ENCODE results near the gene CDK6. TPM values are rescaled to one million over a fixed set of nuclear protein-coding genes. Genes with fewer than 3 reads are reported as not detected.
"Not testable (repeated sequence)": the region's sequence is repeated elsewhere in the genome, so short reads cannot be mapped to it uniquely, and the experiment has no call there.

Gene CDK6
- total RNA-seq, 4 donors from 2014 or later = 19.7 to 51.1 (median 33.8) TPM

DNA sequence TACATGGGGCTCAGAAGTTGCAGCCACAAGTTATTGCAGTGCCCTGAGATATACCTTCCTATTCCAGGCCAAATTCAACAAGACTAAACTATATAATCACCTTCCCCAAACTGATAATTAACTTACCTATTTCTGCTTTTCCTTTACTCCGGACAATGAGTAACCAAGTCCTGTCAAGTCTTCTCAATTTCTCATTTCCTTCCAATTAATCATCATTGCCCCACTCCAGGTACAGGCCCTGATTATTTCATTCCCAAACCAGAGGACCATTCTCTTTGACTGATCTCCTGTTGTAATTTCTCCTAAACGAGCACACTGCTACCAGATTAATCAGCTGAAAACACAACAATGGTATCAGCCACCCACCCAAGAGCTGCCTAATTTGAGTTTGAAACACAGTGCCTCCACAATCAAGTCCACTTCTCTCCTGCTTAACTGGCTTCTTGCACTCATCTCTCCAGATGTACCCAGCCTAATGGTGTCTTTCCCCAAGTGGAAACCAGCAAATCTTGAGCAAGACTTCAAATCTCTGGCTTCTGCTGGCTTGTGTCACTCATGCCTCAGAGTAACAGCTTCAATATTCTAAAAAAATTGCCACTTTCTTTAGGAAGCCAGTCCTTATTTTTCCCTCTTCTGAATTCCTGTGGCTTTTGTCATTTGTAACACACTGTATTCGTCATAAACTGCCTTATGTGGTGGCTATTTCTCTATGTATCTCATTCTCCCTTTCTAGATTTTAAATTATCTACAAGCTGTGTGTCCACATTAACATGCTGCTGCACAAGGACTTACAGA, 89.1 kb downstream of the CDK6 start:
- Histone ChIP-seq H3K4me3 (no peak overlapping the region), H3K9me3 (no peaks in the 10 kb centered on the region), H3K27ac (no peak overlapping the region), H3K27me3 (no peaks in the 10 kb centered on the region), H3K36me3 (no peaks in the 10 kb centered on the region), H3K4me1 (peaks cover 0 to 10% (median 2%) of the 10 kb centered on the region in 3 donors)
- WGBS, 2 donors (ENCODE audit: low coverage in 1 of 2) = 80 to 82% methylated on average over 3 of the region's 3 CpGs
- TF ChIP-seq POLR2A (IDR thresholded peaks at IDR 0.05) (no peak), POLR2AphosphoS5 (IDR thresholded peaks at IDR 0.05) (no peak), EP300 (IDR thresholded peaks at IDR 0.05) (no peak)
- TF ChIP-seq, protein P1, sequence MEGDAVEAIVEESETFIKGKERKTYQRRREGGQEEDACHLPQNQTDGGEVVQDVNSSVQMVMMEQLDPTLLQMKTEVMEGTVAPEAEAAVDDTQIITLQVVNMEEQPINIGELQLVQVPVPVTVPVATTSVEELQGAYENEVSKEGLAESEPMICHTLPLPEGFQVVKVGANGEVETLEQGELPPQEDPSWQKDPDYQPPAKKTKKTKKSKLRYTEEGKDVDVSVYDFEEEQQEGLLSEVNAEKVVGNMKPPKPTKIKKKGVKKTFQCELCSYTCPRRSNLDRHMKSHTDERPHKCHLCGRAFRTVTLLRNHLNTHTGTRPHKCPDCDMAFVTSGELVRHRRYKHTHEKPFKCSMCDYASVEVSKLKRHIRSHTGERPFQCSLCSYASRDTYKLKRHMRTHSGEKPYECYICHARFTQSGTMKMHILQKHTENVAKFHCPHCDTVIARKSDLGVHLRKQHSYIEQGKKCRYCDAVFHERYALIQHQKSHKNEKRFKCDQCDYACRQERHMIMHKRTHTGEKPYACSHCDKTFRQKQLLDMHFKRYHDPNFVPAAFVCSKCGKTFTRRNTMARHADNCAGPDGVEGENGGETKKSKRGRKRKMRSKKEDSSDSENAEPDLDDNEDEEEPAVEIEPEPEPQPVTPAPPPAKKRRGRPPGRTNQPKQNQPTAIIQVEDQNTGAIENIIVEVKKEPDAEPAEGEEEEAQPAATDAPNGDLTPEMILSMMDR (IDR thresholded peaks at IDR 0.05) = no peak
- no peak for ATAC-seq

DNA sequence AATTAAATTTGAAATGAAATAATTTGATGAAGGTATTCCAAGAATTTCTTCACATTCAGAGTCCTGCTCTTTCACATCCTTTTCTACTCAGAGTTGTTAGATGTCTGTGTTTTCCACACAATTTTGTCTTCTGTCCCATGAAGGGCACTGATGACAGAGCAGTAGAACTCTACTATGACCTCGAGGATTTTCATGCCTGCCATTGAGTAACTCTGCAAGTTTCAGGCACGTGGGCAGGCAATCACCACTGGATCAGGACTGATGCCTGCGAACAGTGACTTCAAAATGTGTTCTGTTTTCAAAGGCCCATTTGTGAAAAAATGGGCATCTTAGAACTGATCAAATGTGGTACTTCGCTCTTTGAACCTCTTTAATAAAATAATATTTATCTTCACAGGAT, 91.1 kb downstream of the CDK6 start:
- Histone ChIP-seq H3K9me3 (no peaks in the 10 kb centered on the region), H3K4me1 (peaks cover 0 to 26% (median 3%) of the 10 kb centered on the region in 3 donors), H3K27ac (no peak overlapping the region), H3K27me3 (no peaks in the 10 kb centered on the region), H3K4me3 (no peak overlapping the region), H3K36me3 (no peaks in the 10 kb centered on the region)
- TF ChIP-seq EP300 (IDR thresholded peaks at IDR 0.05) (no peak), POLR2AphosphoS5 (IDR thresholded peaks at IDR 0.05) (no peak), POLR2A (IDR thresholded peaks at IDR 0.05) (no peak)
- TF ChIP-seq, protein P1 (IDR thresholded peaks at IDR 0.05) = no peak
- no peak for ATAC-seq
- 92% methylated on average over 4 of the region's 4 CpGs for WGBS, 2 donors (ENCODE audit: low coverage in 1 of 2)

DNA sequence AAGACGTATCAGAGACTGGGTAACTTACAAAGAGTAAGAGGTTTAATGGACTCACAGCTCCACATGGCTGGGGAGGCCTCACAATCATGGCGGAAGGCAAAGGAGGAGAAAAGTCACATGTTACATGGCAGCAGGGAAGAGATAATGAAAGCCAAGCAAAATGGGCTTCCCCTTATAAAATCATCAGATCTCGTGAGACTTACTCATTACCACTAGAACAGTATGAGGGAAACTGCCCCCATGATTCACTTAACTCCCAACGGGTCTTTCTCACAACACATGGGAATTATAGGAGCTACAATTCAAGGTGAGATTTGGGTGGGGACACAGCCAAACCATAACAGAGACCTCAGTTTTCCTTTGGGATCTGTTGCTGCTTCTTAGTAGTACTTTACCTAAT, 92.2 kb downstream of the CDK6 start:
- ATAC-seq = not testable (repeated sequence)
- 100% methylated on average over 2 to 4 of the region's 4 CpGs for WGBS, 2 donors (ENCODE audit: low coverage in 1 of 2)

DNA sequence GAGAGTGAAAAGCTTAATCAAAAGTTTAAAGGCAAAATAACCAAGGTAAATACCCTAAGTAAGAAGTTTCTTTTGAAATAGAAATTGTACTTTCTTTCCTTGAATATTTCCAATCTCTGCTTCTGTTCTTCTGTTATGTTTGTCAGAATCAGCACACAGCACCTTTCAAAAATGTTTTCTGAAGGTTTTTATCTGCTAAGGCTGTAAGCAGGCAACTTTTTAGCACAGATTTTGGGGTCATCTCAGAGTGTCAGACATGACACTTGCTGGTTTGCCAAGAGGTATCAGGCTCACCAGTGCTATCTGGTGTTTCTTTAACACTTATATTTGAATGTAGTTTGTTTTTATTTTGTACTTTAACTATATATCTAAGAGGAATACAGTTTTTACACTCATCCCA, 94.2 kb downstream of the CDK6 start:
- no peaks in the 10 kb centered on the region for H3K9me3 ChIP-seq

More for the DNA sequence above, 92.2 kb downstream of the CDK6 start:
- not testable (repeated sequence) for H3K9me3 ChIP-seq, H3K27me3 ChIP-seq, H3K4me3 ChIP-seq, H3K36me3 ChIP-seq, H3K27ac ChIP-seq
- peaks cover 0 to 22% (median 3%) of the 10 kb centered on the region in 3 donors for H3K4me1 ChIP-seq

DNA sequence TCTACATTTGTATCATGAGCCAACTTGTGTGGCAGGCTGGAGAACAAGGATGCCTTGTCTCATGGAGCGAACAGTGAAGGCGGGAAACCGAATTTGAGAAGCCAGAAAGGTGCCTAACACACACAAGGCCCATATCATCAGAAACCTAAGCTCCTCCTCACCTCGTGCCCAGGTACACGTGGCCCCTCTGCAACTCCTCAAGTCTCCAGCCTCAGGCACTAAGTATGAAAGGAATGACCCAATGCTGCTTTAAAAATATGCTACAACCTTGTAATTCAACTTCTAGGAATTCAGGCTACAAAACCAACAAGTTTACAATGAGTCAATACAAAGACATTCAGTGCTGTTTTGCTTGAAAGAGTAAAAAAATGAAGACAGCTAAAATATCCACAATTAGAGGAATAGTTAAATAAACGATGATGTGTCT, 95.7 kb downstream of the CDK6 start:
- 53 to 72% methylated on average over 1 to 5 of the region's 6 CpGs for WGBS, 2 donors (ENCODE audit: low coverage in 1 of 2)
- TF ChIP-seq POLR2A (IDR thresholded peaks at IDR 0.05) (no peak), EP300 (IDR thresholded peaks at IDR 0.05) (no peak), POLR2AphosphoS5 (IDR thresholded peaks at IDR 0.05) (no peak)
- TF ChIP-seq, protein P1 (IDR thresholded peaks at IDR 0.05) = no peak
- no peaks in the 10 kb centered on the region for H3K9me3 ChIP-seq
- no peaks in the 10 kb centered on the region for H3K36me3 ChIP-seq
- no peak overlapping the region for H3K27ac ChIP-seq
- H3K4me3 ChIP-seq = no peak overlapping the region
- no peaks in the 10 kb centered on the region for H3K27me3 ChIP-seq
- H3K4me1 ChIP-seq = peaks cover 0 to 22% (median 3%) of the 10 kb centered on the region in 3 donors
- no peak for ATAC-seq

More for the DNA sequence above, 94.2 kb downstream of the CDK6 start:
- Histone ChIP-seq H3K4me3 (no peak overlapping the region), H3K27me3 (no peaks in the 10 kb centered on the region), H3K4me1 (peaks cover 0 to 22% (median 3%) of the 10 kb centered on the region in 3 donors), H3K27ac (no peak overlapping the region), H3K36me3 (no peaks in the 10 kb centered on the region)
- no peak for ATAC-seq
- no peak for TF ChIP-seq POLR2A (IDR thresholded peaks at IDR 0.05)
- TF ChIP-seq POLR2AphosphoS5 (IDR thresholded peaks at IDR 0.05) = no peak
- no peak for TF ChIP-seq EP300 (IDR thresholded peaks at IDR 0.05)
- TF ChIP-seq, protein P1 (IDR thresholded peaks at IDR 0.05) = no peak

All from gastroesophageal sphincter (tissue), 4 donors.